HEK293 (cell line): Measurements from ENCODE around the gene PER1.
A peak's percentile ranks its signal among the peaks of the same experiment; 100 is the strongest.

Source experiments
- GFI1B ChIP-seq: fragments of 450-650 bp; formaldehyde crosslinking; IDR thresholded peaks from 2 replicates; pipeline ENCODE4 v1.5.1; 2016; ENCODE audit warnings: missing biosample characterization, missing genetic modification characterization
- GLIS1 ChIP-seq: fragments of 450-650 bp; formaldehyde crosslinking; IDR thresholded peaks from 2 replicates; pipeline ENCODE4 v1.5.1; 2016; ENCODE audit warnings: missing biosample characterization, missing genetic modification characterization
- OSR2 ChIP-seq: fragments of 450-650 bp; formaldehyde crosslinking; IDR thresholded peaks from 2 replicates; pipeline ENCODE4 v1.5.1; 2016; ENCODE audit warnings: missing biosample characterization, missing genetic modification characterization
- SP7 ChIP-seq: fragments of 450-650 bp; formaldehyde crosslinking; IDR thresholded peaks from 2 replicates; pipeline ENCODE4 v1.5.1; 2016; ENCODE audit warnings: missing biosample characterization, missing genetic modification characterization
- TCF7L2 ChIP-seq: IDR thresholded peaks from 2 replicates; pipeline ENCODE4 v1.6.1; 2011; ENCODE audit warnings: low read depth, mild to moderate bottlenecking, inconsistent platforms, low read length, moderate library complexity, borderline replicate concordance
- WT1 ChIP-seq: fragments of 450-650 bp; formaldehyde crosslinking; IDR thresholded peaks from 2 replicates; pipeline ENCODE4 v1.5.1; 2016; ENCODE audit warnings: missing biosample characterization, missing genetic modification characterization
- YY1 ChIP-seq: fragments of 450-650 bp; formaldehyde crosslinking; IDR thresholded peaks from 2 replicates; pipeline ENCODE4 v1.5.1; 2018; ENCODE audit warnings: missing biosample characterization, missing genetic modification characterization
- ZBTB1 ChIP-seq: fragments of 450-650 bp; formaldehyde crosslinking; IDR thresholded peaks from 2 replicates; pipeline ENCODE4 v1.5.1; 2016; ENCODE audit warnings: missing biosample characterization, missing genetic modification characterization
- ZBTB21 ChIP-seq: fragments of 450-650 bp; formaldehyde crosslinking; IDR thresholded peaks from 2 replicates; pipeline ENCODE4 v1.5.1; 2017; ENCODE audit warnings: missing biosample characterization, missing genetic modification characterization
- ZNF16 ChIP-seq: fragments of 450-650 bp; formaldehyde crosslinking; IDR thresholded peaks from 2 replicates; pipeline ENCODE4 v1.5.1; 2016; ENCODE audit warnings: low read depth, missing biosample characterization, missing genetic modification characterization
- ZNF266 ChIP-seq: fragments of 450-650 bp; formaldehyde crosslinking; IDR thresholded peaks from 2 replicates; pipeline ENCODE4 v1.5.1; 2016; ENCODE audit warnings: missing biosample characterization, missing genetic modification characterization, low read depth
- ZNF354C ChIP-seq: fragments of 450-650 bp; formaldehyde crosslinking; IDR thresholded peaks from 2 replicates; pipeline ENCODE4 v1.5.1; 2016; ENCODE audit warnings: missing biosample characterization, missing genetic modification characterization, low read depth, borderline replicate concordance
- ZNF488 ChIP-seq: fragments of 450-650 bp; formaldehyde crosslinking; IDR thresholded peaks from 2 replicates; pipeline ENCODE4 v1.5.1; 2016; ENCODE audit warnings: missing biosample characterization, missing genetic modification characterization
- ZNF544 ChIP-seq: fragments of 450-650 bp; formaldehyde crosslinking; IDR thresholded peaks from 2 replicates; pipeline ENCODE4 v1.5.0; 2017; ENCODE audit warnings: missing biosample characterization, missing genetic modification characterization
- ZNF549 ChIP-seq: fragments of 450-650 bp; IDR thresholded peaks from 2 replicates; pipeline ENCODE4 v1.5.1; 2018; ENCODE audit warnings: missing biosample characterization, missing genetic modification characterization, mild to moderate bottlenecking, inconsistent platforms, moderate library complexity
- ZNF626 ChIP-seq: fragments of 450-650 bp; sonication (Bioruptor Pico); formaldehyde crosslinking; IDR thresholded peaks from 2 replicates; pipeline ENCODE4 v1.5.1; 2018; ENCODE audit warnings: missing biosample characterization, missing genetic modification characterization, inconsistent platforms
- ZNF629 ChIP-seq: fragments of 450-650 bp; formaldehyde crosslinking; IDR thresholded peaks from 2 replicates; pipeline ENCODE4 v1.5.1; 2017; ENCODE audit warnings: missing biosample characterization, missing genetic modification characterization
- ZNF76 ChIP-seq: fragments of 450-650 bp; formaldehyde crosslinking; IDR thresholded peaks from 2 replicates; pipeline ENCODE4; 2016; ENCODE audit warnings: low read depth, missing biosample characterization, missing genetic modification characterization, borderline replicate concordance
- ZNF776 ChIP-seq: fragments of 450-650 bp; formaldehyde crosslinking; IDR thresholded peaks from 2 replicates; pipeline ENCODE4 v1.5.0; 2017; ENCODE audit warnings: missing biosample characterization, missing genetic modification characterization, borderline replicate concordance
- ZNF777 ChIP-seq: fragments of 450-650 bp; formaldehyde crosslinking; IDR thresholded peaks from 2 replicates; pipeline ENCODE4 v1.5.1; 2017; ENCODE audit warnings: missing biosample characterization, missing genetic modification characterization, borderline replicate concordance
- ZNF792 ChIP-seq: fragments of 450-650 bp; formaldehyde crosslinking; IDR thresholded peaks from 2 replicates; pipeline ENCODE4 v1.5.1; 2016; ENCODE audit warnings: missing biosample characterization, missing genetic modification characterization
- TF ChIP-seq, protein P1 (sequence below): fragments of 450-650 bp; formaldehyde crosslinking; IDR thresholded peaks from 2 replicates; pipeline ENCODE4 v1.5.1; 2017; ENCODE audit warnings: missing biosample characterization, missing genetic modification characterization
- TF ChIP-seq, protein P2 (sequence below): fragments of 450-650 bp; formaldehyde crosslinking; IDR thresholded peaks from 2 replicates; pipeline ENCODE4 v1.5.1; 2016; ENCODE audit warnings: missing biosample characterization, missing genetic modification characterization, borderline replicate concordance
- TF ChIP-seq, protein P3 (sequence below): fragments of 450-650 bp; formaldehyde crosslinking; IDR thresholded peaks from 2 replicates; pipeline ENCODE4 v1.5.1; 2017; ENCODE audit warnings: missing biosample characterization, mild to moderate bottlenecking, missing genetic modification characterization, moderate library complexity
- TF ChIP-seq, protein P4 (sequence below): fragments of 450-650 bp; formaldehyde crosslinking; conservative IDR thresholded peaks from 2 replicates; pipeline ENCODE4 v1.5.1; 2016; ENCODE audit warnings: low read depth, missing biosample characterization, missing genetic modification characterization

The PER1 gene

DNA sequence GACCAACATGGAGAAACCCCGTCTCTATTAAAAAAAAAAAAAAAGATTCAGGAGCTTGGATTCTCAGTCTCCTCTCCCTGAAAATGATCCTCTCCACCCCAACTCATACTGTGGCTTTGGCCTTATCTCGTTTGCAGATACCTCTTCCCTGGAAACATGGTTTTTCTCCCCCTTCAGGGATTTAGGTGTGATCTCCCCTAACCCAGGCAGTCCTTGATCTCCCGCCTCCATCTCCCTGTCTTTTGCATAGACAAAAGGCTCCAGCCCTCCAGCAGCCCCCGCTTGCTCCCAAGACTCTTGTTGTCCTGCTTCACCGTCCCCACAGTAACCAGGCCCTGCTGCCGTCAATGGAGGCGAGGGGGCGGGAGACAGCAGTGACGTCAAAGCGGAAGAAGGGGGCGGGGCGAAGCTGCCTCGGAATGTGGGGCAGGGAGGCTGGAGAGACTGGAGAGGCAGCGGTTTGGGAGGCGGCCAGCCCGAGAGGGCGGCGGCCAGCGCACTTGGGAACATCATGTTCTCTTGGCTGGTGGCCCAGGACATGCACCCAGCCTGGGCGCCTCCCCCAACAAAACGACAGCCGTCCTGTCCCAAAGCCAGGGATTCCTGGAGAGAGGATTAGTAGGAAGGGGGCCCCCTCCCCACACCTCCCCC lies 1.9 kb upstream of the PER1 start (continued):
- TF ChIP-seq, protein P1, sequence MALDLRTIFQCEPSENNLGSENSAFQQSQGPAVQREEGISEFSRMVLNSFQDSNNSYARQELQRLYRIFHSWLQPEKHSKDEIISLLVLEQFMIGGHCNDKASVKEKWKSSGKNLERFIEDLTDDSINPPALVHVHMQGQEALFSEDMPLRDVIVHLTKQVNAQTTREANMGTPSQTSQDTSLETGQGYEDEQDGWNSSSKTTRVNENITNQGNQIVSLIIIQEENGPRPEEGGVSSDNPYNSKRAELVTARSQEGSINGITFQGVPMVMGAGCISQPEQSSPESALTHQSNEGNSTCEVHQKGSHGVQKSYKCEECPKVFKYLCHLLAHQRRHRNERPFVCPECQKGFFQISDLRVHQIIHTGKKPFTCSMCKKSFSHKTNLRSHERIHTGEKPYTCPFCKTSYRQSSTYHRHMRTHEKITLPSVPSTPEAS, result no peak
- TF ChIP-seq, protein P2, sequence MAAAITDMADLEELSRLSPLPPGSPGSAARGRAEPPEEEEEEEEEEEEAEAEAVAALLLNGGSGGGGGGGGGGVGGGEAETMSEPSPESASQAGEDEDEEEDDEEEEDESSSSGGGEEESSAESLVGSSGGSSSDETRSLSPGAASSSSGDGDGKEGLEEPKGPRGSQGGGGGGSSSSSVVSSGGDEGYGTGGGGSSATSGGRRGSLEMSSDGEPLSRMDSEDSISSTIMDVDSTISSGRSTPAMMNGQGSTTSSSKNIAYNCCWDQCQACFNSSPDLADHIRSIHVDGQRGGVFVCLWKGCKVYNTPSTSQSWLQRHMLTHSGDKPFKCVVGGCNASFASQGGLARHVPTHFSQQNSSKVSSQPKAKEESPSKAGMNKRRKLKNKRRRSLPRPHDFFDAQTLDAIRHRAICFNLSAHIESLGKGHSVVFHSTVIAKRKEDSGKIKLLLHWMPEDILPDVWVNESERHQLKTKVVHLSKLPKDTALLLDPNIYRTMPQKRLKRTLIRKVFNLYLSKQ (tag by site-specific recombination), result no peak
- TF ChIP-seq ZNF792, result no peak
- TF ChIP-seq GFI1B (tag by site-specific recombination), result no peak
- TF ChIP-seq ZNF777 (tag by site-specific recombination), result no peak
- TF ChIP-seq GLIS1 (tag by site-specific recombination), result peak; percentile 68
- peak; percentile 85 for TF ChIP-seq SP7 (tag by site-specific recombination)
- TF ChIP-seq ZNF354C (tag by site-specific recombination), result no peak
- no peak for TF ChIP-seq TCF7L2
- TF ChIP-seq ZBTB1 (tag by site-specific recombination), result peak; percentile 12; the same call in 1 of the 2 replicates
- TF ChIP-seq ZNF76 (tag by site-specific recombination), result 0 out of 2 replicates have a peak, but pooled peaks have one; percentile 32
- TF ChIP-seq ZNF626 (tag by site-specific recombination), result no peak
- no peak for TF ChIP-seq ZNF488 (tag by site-specific recombination)
- peak; percentile 88 for TF ChIP-seq WT1
- TF ChIP-seq YY1 (tag by site-specific recombination), result peak; percentile 67; the same call in 1 of the 2 replicates
- no peak for TF ChIP-seq ZNF544
- no peak for TF ChIP-seq ZNF16 (tag by site-specific recombination)
- TF ChIP-seq ZNF266, result no peak
- peak; percentile 45 for TF ChIP-seq OSR2 (tag by site-specific recombination)
- TF ChIP-seq, protein P3, sequence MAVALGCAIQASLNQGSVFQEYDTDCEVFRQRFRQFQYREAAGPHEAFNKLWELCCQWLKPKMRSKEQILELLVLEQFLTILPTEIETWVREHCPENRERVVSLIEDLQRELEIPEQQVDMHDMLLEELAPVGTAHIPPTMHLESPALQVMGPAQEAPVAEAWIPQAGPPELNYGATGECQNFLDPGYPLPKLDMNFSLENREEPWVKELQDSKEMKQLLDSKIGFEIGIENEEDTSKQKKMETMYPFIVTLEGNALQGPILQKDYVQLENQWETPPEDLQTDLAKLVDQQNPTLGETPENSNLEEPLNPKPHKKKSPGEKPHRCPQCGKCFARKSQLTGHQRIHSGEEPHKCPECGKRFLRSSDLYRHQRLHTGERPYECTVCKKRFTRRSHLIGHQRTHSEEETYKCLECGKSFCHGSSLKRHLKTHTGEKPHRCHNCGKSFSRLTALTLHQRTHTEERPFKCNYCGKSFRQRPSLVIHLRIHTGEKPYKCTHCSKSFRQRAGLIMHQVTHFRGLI (tag by site-specific recombination), result peak; percentile 48; the same call in 1 of the 2 replicates
- peak; percentile 99 for TF ChIP-seq ZNF629 (tag by site-specific recombination)
- peak; percentile 97 for TF ChIP-seq ZBTB21 (tag by site-specific recombination)
- no peak for TF ChIP-seq ZNF549 (tag by site-specific recombination)
- no peak for TF ChIP-seq ZNF776 (tag by site-specific recombination)
- TF ChIP-seq, protein P4, sequence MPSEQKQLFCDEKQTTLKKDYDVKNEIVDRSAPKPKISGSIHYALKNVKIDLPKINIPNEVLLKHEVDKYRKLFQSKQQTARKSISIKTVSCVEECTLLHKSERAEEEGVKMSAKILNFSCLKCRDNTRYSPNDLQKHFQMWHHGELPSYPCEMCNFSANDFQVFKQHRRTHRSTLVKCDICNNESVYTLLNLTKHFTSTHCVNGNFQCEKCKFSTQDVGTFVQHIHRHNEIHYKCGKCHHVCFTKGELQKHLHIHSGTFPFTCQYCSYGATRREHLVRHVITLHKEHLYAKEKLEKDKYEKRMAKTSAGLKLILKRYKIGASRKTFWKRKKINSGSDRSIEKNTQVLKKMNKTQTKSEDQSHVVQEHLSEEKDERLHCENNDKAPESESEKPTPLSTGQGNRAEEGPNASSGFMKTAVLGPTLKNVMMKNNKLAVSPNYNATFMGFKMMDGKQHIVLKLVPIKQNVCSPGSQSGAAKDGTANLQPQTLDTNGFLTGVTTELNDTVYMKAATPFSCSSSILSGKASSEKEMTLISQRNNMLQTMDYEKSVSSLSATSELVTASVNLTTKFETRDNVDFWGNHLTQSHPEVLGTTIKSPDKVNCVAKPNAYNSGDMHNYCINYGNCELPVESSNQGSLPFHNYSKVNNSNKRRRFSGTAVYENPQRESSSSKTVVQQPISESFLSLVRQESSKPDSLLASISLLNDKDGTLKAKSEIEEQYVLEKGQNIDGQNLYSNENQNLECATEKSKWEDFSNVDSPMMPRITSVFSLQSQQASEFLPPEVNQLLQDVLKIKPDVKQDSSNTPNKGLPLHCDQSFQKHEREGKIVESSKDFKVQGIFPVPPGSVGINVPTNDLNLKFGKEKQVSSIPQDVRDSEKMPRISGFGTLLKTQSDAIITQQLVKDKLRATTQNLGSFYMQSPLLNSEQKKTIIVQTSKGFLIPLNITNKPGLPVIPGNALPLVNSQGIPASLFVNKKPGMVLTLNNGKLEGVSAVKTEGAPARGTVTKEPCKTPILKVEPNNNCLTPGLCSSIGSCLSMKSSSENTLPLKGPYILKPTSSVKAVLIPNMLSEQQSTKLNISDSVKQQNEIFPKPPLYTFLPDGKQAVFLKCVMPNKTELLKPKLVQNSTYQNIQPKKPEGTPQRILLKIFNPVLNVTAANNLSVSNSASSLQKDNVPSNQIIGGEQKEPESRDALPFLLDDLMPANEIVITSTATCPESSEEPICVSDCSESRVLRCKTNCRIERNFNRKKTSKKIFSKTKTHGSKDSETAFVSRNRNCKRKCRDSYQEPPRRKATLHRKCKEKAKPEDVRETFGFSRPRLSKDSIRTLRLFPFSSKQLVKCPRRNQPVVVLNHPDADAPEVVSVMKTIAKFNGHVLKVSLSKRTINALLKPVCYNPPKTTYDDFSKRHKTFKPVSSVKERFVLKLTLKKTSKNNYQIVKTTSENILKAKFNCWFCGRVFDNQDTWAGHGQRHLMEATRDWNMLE (tag by site-specific recombination), result no peak; the same call in 1 of the 2 replicates
